ENCODE measurements around the gene F7.

The F7 gene

GRCh38 chr13:113123226-113124201 lies 17.9 kb downstream of the F7 start:
- no peaks in the 10 kb centered on the region for H3K36me3 ChIP-seq (ENCODE audit: control insufficient read depth in 2 of 2, insufficient read depth in 1 of 2, low read length in 2 of 2)
- H3K27ac ChIP-seq (ENCODE audit: extremely low read depth, low read depth, low read length) = no peak overlapping the region
- no peaks in the 10 kb centered on the region for H3K9me3 ChIP-seq (ENCODE audit: control insufficient read depth, insufficient read depth, low read depth, low read length)
- no peak overlapping the region for H3K4me3 ChIP-seq (ENCODE audit: low read depth, low read length)
- CTCF ChIA-PET = interaction anchor here (0.6 to 0.7 kb wide), 2 partner anchors 77 to 115 kb away, joined by 3 to 4 read pairs; no protein-coding TSS in a partner anchor
- POLR2A ChIA-PET = no interaction called here
- no peak for TF ChIP-seq ZNF473 (tag by site-specific recombination; IDR thresholded peaks at IDR 0.05)
- TF ChIP-seq ATF2 (tag by site-specific recombination; IDR thresholded peaks at IDR 0.05; ENCODE audit: low read depth) = no peak
- no peak for TF ChIP-seq ZNF561 (tag by site-specific recombination; IDR thresholded peaks at IDR 0.05; ENCODE audit: borderline replicate concordance)
- no peak for TF ChIP-seq ZNF350 (tag by site-specific recombination; IDR thresholded peaks at IDR 0.05)
- no peak for TF ChIP-seq REST (tag by site-specific recombination; IDR thresholded peaks at IDR 0.05)
- TF ChIP-seq ZNF292 (tag by site-specific recombination; IDR thresholded peaks at IDR 0.05; ENCODE audit: borderline replicate concordance, low read depth) = no peak
- TF ChIP-seq ZFHX2 (tag by site-specific recombination; conservative IDR thresholded peaks at IDR 0.05) = peak; percentile 53
- no peak for TF ChIP-seq ZNF529 (tag by site-specific recombination; IDR thresholded peaks at IDR 0.05; ENCODE audit: insufficient replicate concordance)
- no peak for TF ChIP-seq ZNF654 (tag by site-specific recombination; IDR thresholded peaks at IDR 0.05; ENCODE audit: low read depth)
- no peak for TF ChIP-seq ZBTB11 (tag by site-specific recombination; conservative IDR thresholded peaks at IDR 0.05; ENCODE audit: low read depth)
- no peak for TF ChIP-seq ZNF138 (tag by site-specific recombination; IDR thresholded peaks at IDR 0.05; ENCODE audit: borderline replicate concordance)
- TF ChIP-seq YY1 (tag by site-specific recombination; IDR thresholded peaks at IDR 0.05) = no peak
- peak; percentile 70 for TF ChIP-seq ZNF394 (tag by site-specific recombination; IDR thresholded peaks at IDR 0.05; ENCODE audit: borderline replicate concordance)
- TF ChIP-seq ZNF558 (tag by site-specific recombination; IDR thresholded peaks at IDR 0.05) = no peak
- peak; percentile 56 for TF ChIP-seq EGR2 (tag by site-specific recombination; IDR thresholded peaks at IDR 0.05; ENCODE audit: low read depth)
- no peak for TF ChIP-seq ZNF132 (tag by site-specific recombination; IDR thresholded peaks at IDR 0.05; ENCODE audit: borderline replicate concordance)
- no peak for TF ChIP-seq ZSCAN5A (tag by site-specific recombination; IDR thresholded peaks at IDR 0.05)
- no peak for TF ChIP-seq ZNF26 (tag by site-specific recombination; IDR thresholded peaks at IDR 0.05)
- TF ChIP-seq ZXDB (tag by site-specific recombination; IDR thresholded peaks at IDR 0.05) = no peak
- TF ChIP-seq ZNF621 (tag by site-specific recombination; IDR thresholded peaks at IDR 0.05) = no peak
- no peak for TF ChIP-seq OVOL3 (tag by site-specific recombination; IDR thresholded peaks at IDR 0.05)
- TF ChIP-seq ZNF391 (tag by site-specific recombination; IDR thresholded peaks at IDR 0.05; ENCODE audit: borderline replicate concordance, low read depth) = no peak
- TF ChIP-seq ZNF423 (tag by site-specific recombination; IDR thresholded peaks at IDR 0.05) = no peak
- no peaks in the 10 kb centered on the region for H3K4me1 ChIP-seq (ENCODE audit: control insufficient read depth, insufficient read depth, low read length)

Data from HEK293 (cell line).